SK-N-SH (cell line): ENCODE data around the gene VMP1. TPM values are rescaled to one million over a fixed set of nuclear protein-coding genes. Genes with fewer than 3 reads are reported as not detected.
A peak's percentile ranks its signal among the peaks of the same experiment; 100 is the strongest.

Experiments used
- CTCF ChIA-PET: fragments of 300-600, 350-600 bp; formaldehyde crosslinking; extraction: SDS; loops from one replicate; lab custom pipeline; 2021; lab: Yijun Ruan, JAX
- POLR2A ChIA-PET: fragments of 350-600 bp; sonication (Branson Sonifier 250); formaldehyde crosslinking; extraction: SDS; loops from one replicate; lab custom pipeline; 2020; ENCODE audit warnings: antibody characterized with exemption, inconsistent platforms; lab: Yijun Ruan, JAX
- DNase-seq: peaks from one replicate; pipeline ENCODE4 v3.0.0; 2012
- H2AFZ ChIP-seq: fragments of 200-600 bp; sonication (generic); 2 replicates; pipeline ENCODE4 v1.8.1; 2016; ENCODE audit warnings: antibody characterized with exemption, mild to moderate bottlenecking, low read depth
- H3F3A ChIP-seq: fragments of 200-600 bp; sonication (generic); replicated peaks from 2 replicates; pipeline ENCODE3; 2016; ENCODE audit warnings: antibody characterized with exemption, mild to moderate bottlenecking; ENCODE audit not compliant: insufficient read depth
- H3K27ac ChIP-seq, 2 experiments: fragments of 200-500 bp in 1 of 2; fragments of 200-600 bp in 1 of 2; sonication (Bioruptor generic) in 1 of 2; sonication (generic), shearing (Covaris generic) in 1 of 2; 2 replicates each; pipeline versions ENCODE4 v1.5.1 to v1.6.1; 2014 to 2016; ENCODE audit warnings: low read depth in 2 of 2, inconsistent platforms in 1 of 2, low read length in 1 of 2, mild to moderate bottlenecking in 1 of 2, mixed read lengths in 1 of 2
- H3K27me3 ChIP-seq: fragments of 200-600 bp; sonication (generic), shearing (Covaris generic); 2 replicates; pipeline ENCODE4 v1.6.1; 2016; ENCODE audit warnings: mixed run types; ENCODE audit not compliant: insufficient read depth
- H3K36me3 ChIP-seq, 2 experiments: fragments of 200-500 bp in 1 of 2; fragments of 200-600 bp in 1 of 2; sonication (Bioruptor generic) in 1 of 2; sonication (generic) in 1 of 2; replicated peaks in 1 of 2; 2 replicates each; pipeline versions ENCODE3 to v1.5.1; 2014 to 2016; ENCODE audit warnings: low read length in 1 of 2, mild to moderate bottlenecking in 1 of 2; ENCODE audit not compliant: insufficient read depth in 2 of 2, control insufficient read depth in 1 of 2
- H3K4me1 ChIP-seq, 2 experiments: fragments of 200-500 bp in 1 of 2; fragments of 200-600 bp in 1 of 2; sonication (Bioruptor generic) in 1 of 2; sonication (generic), shearing (Covaris generic) in 1 of 2; 2 replicates each; pipeline versions ENCODE4 v1.5.1 to v1.6.1; 2014 to 2016; ENCODE audit warnings: low read depth in 1 of 2, low read length in 1 of 2, mixed run types in 1 of 2; ENCODE audit not compliant: insufficient read depth in 2 of 2, control insufficient read depth in 1 of 2
- H3K4me2 ChIP-seq: fragments of 200-600 bp; sonication (generic), shearing (Covaris generic); 2 replicates; pipeline ENCODE4 v1.6.1; 2017; ENCODE audit warnings: mixed run types
- H3K4me3 ChIP-seq, 2 experiments: fragments of 200-500 bp in 1 of 2; fragments of 200-600 bp in 1 of 2; sonication (Bioruptor generic) in 1 of 2; sonication (generic), shearing (Covaris generic) in 1 of 2; 2 replicates each; pipeline versions ENCODE4 v1.5.1 to v1.8.1; 2014 to 2016; ENCODE audit warnings: low read depth in 2 of 2, inconsistent platforms in 1 of 2, low read length in 1 of 2, mild to moderate bottlenecking in 1 of 2, mixed read lengths in 1 of 2, moderate library complexity in 1 of 2
- H3K79me2 ChIP-seq: fragments of 200-600 bp; sonication (generic); 2 replicates; pipeline ENCODE4 v1.8.1; 2017; ENCODE audit warnings: mild to moderate bottlenecking; ENCODE audit not compliant: insufficient read depth
- H3K9ac ChIP-seq: fragments of 200-600 bp; sonication (generic); 2 replicates; pipeline ENCODE4 v1.6.1; 2017; ENCODE audit warnings: mixed run types
- H3K9me2 ChIP-seq: fragments of 200-600 bp; sonication (generic); 2 replicates; pipeline ENCODE4 v1.6.1; 2017; ENCODE audit warnings: mixed run types
- H3K9me3 ChIP-seq: fragments of 200-600 bp; sonication (generic); 2 replicates; pipeline ENCODE4 v1.6.1; 2017; ENCODE audit warnings: mixed run types, mild to moderate bottlenecking, moderate library complexity
- H4K20me1 ChIP-seq: fragments of 200-600 bp; sonication (generic); 2 replicates; pipeline ENCODE4 v1.6.1; 2017; ENCODE audit warnings: mild to moderate bottlenecking, mixed run types; ENCODE audit not compliant: insufficient read depth
- CHD2 ChIP-seq: fragments of 150-350 bp; IDR thresholded peaks from 2 replicates; pipeline ENCODE4 v1.6.1; 2018; ENCODE audit warnings: low read length; ENCODE audit not compliant: partially characterized antibody
- EP300 ChIP-seq, 2 experiments: IDR thresholded peaks; 2 replicates each; pipeline versions ENCODE4 v1.4.0 to v1.6.1; 2012; ENCODE audit warnings: borderline replicate concordance in 1 of 2, low read depth in 1 of 2, low read length in 1 of 2
- EZH2phosphoT487 ChIP-seq: fragments of 200-600 bp; sonication (generic); IDR thresholded peaks from 2 replicates; pipeline ENCODE4 v1.6.1; 2017; ENCODE audit warnings: low read depth, mixed run types, mild to moderate bottlenecking, antibody characterized with exemption, moderate library complexity, borderline replicate concordance
- FOSL2 ChIP-seq: IDR thresholded peaks from 2 replicates; pipeline ENCODE4 v1.4.0; 2012; ENCODE audit warnings: low read depth, mild to moderate bottlenecking, moderate library complexity, borderline replicate concordance
- FOXJ3 ChIP-seq: sonication (generic); formaldehyde crosslinking; IDR thresholded peaks from 2 replicates; pipeline ENCODE4 v1.5.1; 2020; ENCODE audit warnings: mild to moderate bottlenecking, missing genetic modification reagents
- FOXM1 ChIP-seq: IDR thresholded peaks from 2 replicates; pipeline ENCODE4 v1.4.0; 2012; ENCODE audit warnings: low read depth, mild to moderate bottlenecking
- GABPA ChIP-seq: IDR thresholded peaks from 2 replicates; pipeline ENCODE4 v1.4.0; 2012; ENCODE audit warnings: low read depth, mild to moderate bottlenecking
- GATA2 ChIP-seq: sonication (generic); formaldehyde crosslinking; IDR thresholded peaks from 2 replicates; pipeline ENCODE4 v1.5.0; 2020; ENCODE audit warnings: mild to moderate bottlenecking, missing genetic modification reagents
- IRF3 ChIP-seq: fragments of 150-350 bp; IDR thresholded peaks from 2 replicates; pipeline ENCODE4 v1.6.1; 2016; ENCODE audit warnings: mild to moderate bottlenecking, low read depth, low read length
- JUND ChIP-seq: IDR thresholded peaks from 2 replicates; pipeline ENCODE4 v1.4.0; 2012
- MEF2A ChIP-seq: IDR thresholded peaks from 2 replicates; pipeline ENCODE4 v1.4.0; 2012; ENCODE audit warnings: low read depth, borderline replicate concordance
- NFIC ChIP-seq: IDR thresholded peaks from 2 replicates; pipeline ENCODE4 v1.4.0; 2012; ENCODE audit warnings: borderline replicate concordance
- NRF1 ChIP-seq: IDR thresholded peaks from 2 replicates; pipeline ENCODE4 v1.6.1; 2012; ENCODE audit warnings: low read depth, mild to moderate bottlenecking, low read length
- PBX3 ChIP-seq: IDR thresholded peaks from 2 replicates; pipeline ENCODE4; 2012
- RFX5 ChIP-seq: IDR thresholded peaks from 2 replicates; pipeline ENCODE4 v1.6.1; 2012; ENCODE audit warnings: mild to moderate bottlenecking, improper control_type of control experiment, low read length
- RXRA ChIP-seq: IDR thresholded peaks from 2 replicates; pipeline ENCODE4 v1.4.0; 2012; ENCODE audit warnings: low read depth, mild to moderate bottlenecking, borderline replicate concordance
- USF2 ChIP-seq: fragments of 150-350 bp; IDR thresholded peaks from 2 replicates; pipeline ENCODE4 v1.6.1; 2017; ENCODE audit warnings: antibody characterized with exemption, low read length, low read depth, borderline replicate concordance
- YY1 ChIP-seq: IDR thresholded peaks from 2 replicates; pipeline ENCODE4 v1.4.0; 2012; ENCODE audit warnings: low read depth, mild to moderate bottlenecking
- WGBS: methylation state at CpG from one replicate; pipeline ENCODE4 v1.1.6; 2017; ENCODE audit warnings: low lambda C conversion rate; 5-methylcytosine and 5-hydroxymethylcytosine counted together
- polyA plus RNA-seq, 3 experiments: library from polyadenylated mRNA; depleted of rRNA; stranded (reverse); fragments of >200 nt; gene quantifications; 2 replicates each; pipeline ENCODE4 v1.2.3, GENCODE V29; 2012
- TF ChIP-seq, protein P1 (sequence below): IDR thresholded peaks from 2 replicates; pipeline ENCODE4 v1.6.1; 2012; ENCODE audit warnings: mild to moderate bottlenecking, low read depth, low read length, moderate library complexity
- TF ChIP-seq, protein P2 (sequence below): IDR thresholded peaks from 2 replicates; pipeline ENCODE4 v1.4.0; 2012; ENCODE audit warnings: low read depth, borderline replicate concordance

VMP1 gene
- polyA plus RNA-seq, 1 of the 3 experiments (the other 2 are of a cell fraction): 169 TPM

DNA sequence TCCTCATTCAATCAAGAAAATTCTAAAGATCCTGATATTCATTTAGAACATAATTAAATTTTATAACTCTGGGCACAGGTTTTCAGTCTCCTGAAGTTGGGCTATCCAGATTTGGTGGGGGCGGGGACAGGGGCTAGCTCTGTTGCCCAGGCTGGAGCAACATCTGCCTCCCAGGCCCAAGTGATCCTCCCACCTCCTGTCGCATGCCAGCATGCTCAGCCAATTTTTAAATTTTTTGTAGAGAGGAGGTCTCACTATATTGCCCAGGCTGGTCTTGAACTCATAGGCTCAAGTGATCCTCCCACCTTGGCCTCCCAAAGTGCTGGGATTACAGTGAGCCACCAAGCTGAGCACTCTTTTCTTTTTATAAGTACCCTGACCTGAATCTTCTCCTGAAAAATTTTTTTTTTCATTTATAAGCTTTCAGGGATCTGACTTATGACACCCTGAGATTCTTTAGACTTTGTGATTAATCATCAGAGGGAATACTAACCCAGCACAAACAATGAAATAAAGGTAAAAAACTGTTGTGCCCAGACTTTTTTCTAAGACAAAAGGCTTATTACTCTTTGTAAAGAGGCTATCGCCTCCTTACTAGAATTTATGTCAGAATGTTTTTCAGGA, 122.7 kb downstream of the VMP1 start (continued):
- TF ChIP-seq, protein P1, sequence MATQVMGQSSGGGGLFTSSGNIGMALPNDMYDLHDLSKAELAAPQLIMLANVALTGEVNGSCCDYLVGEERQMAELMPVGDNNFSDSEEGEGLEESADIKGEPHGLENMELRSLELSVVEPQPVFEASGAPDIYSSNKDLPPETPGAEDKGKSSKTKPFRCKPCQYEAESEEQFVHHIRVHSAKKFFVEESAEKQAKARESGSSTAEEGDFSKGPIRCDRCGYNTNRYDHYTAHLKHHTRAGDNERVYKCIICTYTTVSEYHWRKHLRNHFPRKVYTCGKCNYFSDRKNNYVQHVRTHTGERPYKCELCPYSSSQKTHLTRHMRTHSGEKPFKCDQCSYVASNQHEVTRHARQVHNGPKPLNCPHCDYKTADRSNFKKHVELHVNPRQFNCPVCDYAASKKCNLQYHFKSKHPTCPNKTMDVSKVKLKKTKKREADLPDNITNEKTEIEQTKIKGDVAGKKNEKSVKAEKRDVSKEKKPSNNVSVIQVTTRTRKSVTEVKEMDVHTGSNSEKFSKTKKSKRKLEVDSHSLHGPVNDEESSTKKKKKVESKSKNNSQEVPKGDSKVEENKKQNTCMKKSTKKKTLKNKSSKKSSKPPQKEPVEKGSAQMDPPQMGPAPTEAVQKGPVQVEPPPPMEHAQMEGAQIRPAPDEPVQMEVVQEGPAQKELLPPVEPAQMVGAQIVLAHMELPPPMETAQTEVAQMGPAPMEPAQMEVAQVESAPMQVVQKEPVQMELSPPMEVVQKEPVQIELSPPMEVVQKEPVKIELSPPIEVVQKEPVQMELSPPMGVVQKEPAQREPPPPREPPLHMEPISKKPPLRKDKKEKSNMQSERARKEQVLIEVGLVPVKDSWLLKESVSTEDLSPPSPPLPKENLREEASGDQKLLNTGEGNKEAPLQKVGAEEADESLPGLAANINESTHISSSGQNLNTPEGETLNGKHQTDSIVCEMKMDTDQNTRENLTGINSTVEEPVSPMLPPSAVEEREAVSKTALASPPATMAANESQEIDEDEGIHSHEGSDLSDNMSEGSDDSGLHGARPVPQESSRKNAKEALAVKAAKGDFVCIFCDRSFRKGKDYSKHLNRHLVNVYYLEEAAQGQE: no peak
- TF ChIP-seq EP300 (IDR thresholded peaks at IDR 0.05; ENCODE audit: borderline replicate concordance in 1 of 2, low read depth in 1 of 2, low read length in 1 of 2) (peak in 1 of 2 experiments; percentile 59; a peak in 1 of 4 replicates), GATA2 (CRISPR knock-in tag) (no peak), NFIC (peak; percentile 81), USF2 (no peak)
- TF ChIP-seq, all 33 proteins: peak for 8

- Histone ChIP-seq H3K9me3 (no peaks in the 10 kb centered on the region), H3K4me3 (no peak overlapping the region), H3K27me3 (no peaks in the 10 kb centered on the region), H3K79me2 (peaks cover 92% of the 10 kb centered on the region), H3K9me2 (no peaks in the 10 kb centered on the region), H4K20me1 (no peaks in the 10 kb centered on the region), H3F3A (peaks cover 49% of the 10 kb centered on the region), H2AFZ (no peak overlapping the region), H3K27ac (peak overlapping the region; percentile 87 to 100; a peak in 3 of 4 replicates), H3K36me3 (peaks cover 0 to 4% of the 10 kb centered on the region in 2 experiments), H3K4me2 (peak overlapping the region; percentile 69; the same call in 1 of the 2 replicates), H3K4me1 (peaks cover 14 to 61% of the 10 kb centered on the region in 2 experiments), H3K9ac (peak overlapping the region; percentile 95)
- ChIA-PET POLR2A (no interaction called here), CTCF (interaction anchor here (0.9 to 5.9 kb wide), 5 partner anchors 11 to 78 kb away, joined by 3 to 25 read pairs (median 7); no protein-coding TSS in a partner anchor)
- WGBS: 50% methylated on average over 1 of the region's 1 CpG
- no peak for TF ChIP-seq EZH2phosphoT487
- TF ChIP-seq MEF2A: no peak
- TF ChIP-seq GABPA: no peak
- TF ChIP-seq, protein P2, sequence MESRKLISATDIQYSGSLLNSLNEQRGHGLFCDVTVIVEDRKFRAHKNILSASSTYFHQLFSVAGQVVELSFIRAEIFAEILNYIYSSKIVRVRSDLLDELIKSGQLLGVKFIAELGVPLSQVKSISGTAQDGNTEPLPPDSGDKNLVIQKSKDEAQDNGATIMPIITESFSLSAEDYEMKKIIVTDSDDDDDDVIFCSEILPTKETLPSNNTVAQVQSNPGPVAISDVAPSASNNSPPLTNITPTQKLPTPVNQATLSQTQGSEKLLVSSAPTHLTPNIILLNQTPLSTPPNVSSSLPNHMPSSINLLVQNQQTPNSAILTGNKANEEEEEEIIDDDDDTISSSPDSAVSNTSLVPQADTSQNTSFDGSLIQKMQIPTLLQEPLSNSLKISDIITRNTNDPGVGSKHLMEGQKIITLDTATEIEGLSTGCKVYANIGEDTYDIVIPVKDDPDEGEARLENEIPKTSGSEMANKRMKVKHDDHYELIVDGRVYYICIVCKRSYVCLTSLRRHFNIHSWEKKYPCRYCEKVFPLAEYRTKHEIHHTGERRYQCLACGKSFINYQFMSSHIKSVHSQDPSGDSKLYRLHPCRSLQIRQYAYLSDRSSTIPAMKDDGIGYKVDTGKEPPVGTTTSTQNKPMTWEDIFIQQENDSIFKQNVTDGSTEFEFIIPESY: no peak
- no peak for TF ChIP-seq RFX5
- TF ChIP-seq YY1: no peak
- TF ChIP-seq PBX3: no peak
- no peak for TF ChIP-seq FOSL2
- no peak for TF ChIP-seq NRF1
- TF ChIP-seq USF2: no peak
- no peak for TF ChIP-seq FOXM1
- TF ChIP-seq IRF3: no peak
- TF ChIP-seq CHD2: no peak
- no peak for TF ChIP-seq JUND
- TF ChIP-seq FOXJ3: no peak
- no peak for TF ChIP-seq RXRA
- no peak for DNase-seq
These were observed 123.5 kb downstream of the VMP1 start for GRCh38 chr17:59830846-59831486.
